ENCODE measurements around the gene CSDE1.
"Not testable (repeated sequence)": the region's sequence is repeated elsewhere in the genome, so short reads cannot be mapped to it uniquely, and the experiment has no call there.

The CSDE1 gene

GRCh38 chr1:114756009-114756892 lies 1.5 kb downstream of the CSDE1 start:
- peak overlapping the region; percentile 88 for H3K4me3 ChIP-seq (ENCODE audit: low read depth, low read length)
- no peak for TF ChIP-seq CTCF (IDR thresholded peaks at IDR 0.05; ENCODE audit: borderline replicate concordance, insufficient read depth, low read depth, low read length)

GRCh38 chr1:114755006-114755931 lies 2.5 kb downstream of the CSDE1 start:
- TF ChIP-seq CTCF (IDR thresholded peaks at IDR 0.05; ENCODE audit: borderline replicate concordance, insufficient read depth, low read depth, low read length): no peak
- no peak overlapping the region for H3K4me3 ChIP-seq (ENCODE audit: low read depth, low read length)

- H3K4me3 ChIP-seq (ENCODE audit: low read depth, low read length): not testable (repeated sequence)
These were observed 4.1 kb downstream of the CSDE1 start for GRCh38 chr1:114753702-114754101.

DNA sequence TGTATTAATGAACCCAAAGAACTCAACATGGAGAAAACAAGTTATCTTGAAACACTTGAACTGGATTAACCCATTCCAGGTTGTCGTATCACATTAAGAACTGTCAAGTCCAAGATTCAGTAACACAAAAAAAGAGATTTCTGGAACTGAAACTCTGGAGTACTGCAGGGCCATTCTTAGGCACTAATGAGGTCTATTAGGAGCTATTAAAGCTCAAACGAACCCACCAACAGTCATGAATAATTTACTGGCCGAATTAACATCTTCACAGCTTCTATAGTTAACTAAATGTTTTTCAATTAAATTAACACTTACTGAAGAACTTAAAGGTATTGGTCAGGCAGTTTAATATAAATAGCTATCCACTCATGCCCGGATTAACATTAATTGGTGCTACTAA lies 4.6 kb downstream of the CSDE1 start:
- no peak for TF ChIP-seq CTCF (IDR thresholded peaks at IDR 0.05; ENCODE audit: borderline replicate concordance, insufficient read depth, low read depth, low read length)
- no peak overlapping the region for H3K4me3 ChIP-seq (ENCODE audit: low read depth, low read length)

DNA sequence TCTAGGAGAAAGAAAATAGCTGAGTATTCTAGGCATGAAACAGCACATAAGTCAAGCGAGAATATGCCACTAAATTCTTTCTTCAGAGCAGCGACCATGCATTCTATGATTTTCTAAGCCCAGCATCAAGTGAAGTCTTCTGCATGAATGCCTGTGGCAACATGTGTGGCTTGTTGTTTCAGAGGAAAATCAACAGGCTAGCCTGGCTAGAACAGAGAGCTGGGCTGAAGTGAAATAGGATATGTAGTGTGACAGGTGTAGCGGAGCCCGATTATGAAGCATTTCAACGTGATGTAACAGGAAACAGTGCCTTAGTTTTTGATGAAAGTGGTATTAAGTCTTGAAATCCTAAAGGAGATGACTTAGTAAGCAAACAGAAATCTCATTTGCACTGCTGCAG lies 7.0 kb downstream of the CSDE1 start:
- no peak overlapping the region for H3K4me3 ChIP-seq (ENCODE audit: low read depth, low read length)
- no peak for TF ChIP-seq CTCF (IDR thresholded peaks at IDR 0.05; ENCODE audit: borderline replicate concordance, insufficient read depth, low read depth, low read length)

DNA sequence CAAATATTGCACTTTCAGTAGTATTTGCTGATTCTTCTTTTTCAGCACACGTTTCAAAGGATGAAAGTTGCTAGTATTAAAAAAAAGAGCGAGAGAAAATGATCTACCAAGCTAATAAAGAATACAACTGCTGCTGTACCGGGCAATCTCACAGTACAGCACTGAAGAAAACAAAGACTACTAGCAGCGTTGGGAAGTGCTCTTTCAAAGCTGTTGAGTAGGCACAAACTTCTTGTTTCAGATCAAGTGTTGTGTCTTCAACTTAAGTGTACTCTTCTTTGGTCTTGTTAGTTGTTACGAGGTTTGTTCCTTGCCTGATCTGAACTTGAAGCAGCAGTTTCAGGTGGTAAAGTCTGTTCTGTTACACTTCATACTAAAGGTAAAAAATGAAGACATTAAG lies 7.9 kb downstream of the CSDE1 start:
- TF ChIP-seq CTCF (IDR thresholded peaks at IDR 0.05; ENCODE audit: borderline replicate concordance, insufficient read depth, low read depth, low read length): no peak

GRCh38 chr1:114746450-114747121 lies 11.2 kb downstream of the CSDE1 start:
- H3K4me3 ChIP-seq (ENCODE audit: low read depth, low read length): no peak overlapping the region
- no peak for TF ChIP-seq CTCF (IDR thresholded peaks at IDR 0.05; ENCODE audit: borderline replicate concordance, insufficient read depth, low read depth, low read length)

More for the DNA sequence above, 7.9 kb downstream of the CSDE1 start:
- no peak overlapping the region for H3K4me3 ChIP-seq (ENCODE audit: low read depth, low read length)
